Measurements from ENCODE around the gene TXLNG. TPM values are rescaled to one million over a fixed set of nuclear protein-coding genes. Genes with fewer than 3 reads are reported as not detected.

TXLNG gene
- total and polyA plus RNA-seq, 2 of the 13 experiments (the other 11 are each of a cell fraction or from before 2014, with no cell fraction given), result 13.1 to 15.5 TPM

- H4K20me1 ChIP-seq (ENCODE audit: insufficient read depth, low read length), result peaks cover 4% of the 10 kb centered on the region; the same call in 1 of the 2 replicates
- in situ Hi-C loops (cut with HindIII; ENCODE audit: extremely low pct_ligation_motif_present, low pct_unique_long_range_greater_than_20kb) (no loop called here), intact Hi-C loops (cut with micrococcal nuclease; ENCODE audit: unreplicated experiment) (loop anchor here (10.0 kb wide), 1 partner anchor 72 kb away; the partner anchor contains the start of genes CTPS2 and SYAP1)
- H3K27me3 ChIP-seq (ENCODE audit: control insufficient read depth in 1 of 2, insufficient read depth in 2 of 2, low read length in 2 of 2), result no peaks in the 10 kb centered on the region
- CTCF ChIA-PET (ENCODE audit: low intra/inter-chr PET ratio, low total read pairs), result no interaction called here
- FAIRE-seq (peak; percentile 12), ATAC-seq (peak; percentile 32), DNase-seq (ENCODE audit: low spot score) (no peak)
- H3K4me2 ChIP-seq (ENCODE audit: low read depth, low read length), result peak overlapping the region; percentile 76
- POLR2A ChIA-PET, result interaction anchor here (1.6 to 2.1 kb wide), 2 partner anchors 16 to 67 kb away, joined by 5 to 7 read pairs; partner anchors contain the start of gene SYAP1
- H3K9me3 ChIP-seq (ENCODE audit: low read length), result no peaks in the 10 kb centered on the region
- H3K27ac ChIP-seq (ENCODE audit: extremely low read length, insufficient read depth, low read length), result peak overlapping the region; percentile 74
- no peak overlapping the region for H2AFZ ChIP-seq (ENCODE audit: low read length)
- H3K4me1 ChIP-seq (ENCODE audit: insufficient read depth, low read length), result peaks cover 26% of the 10 kb centered on the region
- BruUV-seq (replicated peaks), result no TSS peak
- H3K4me3 ChIP-seq (replicated peaks in 1 of 3; ENCODE audit: insufficient read depth in 1 of 3, low read depth in 2 of 3, low read length in 3 of 3), result peak overlapping the region; percentile 63 to 84 (median 69)
- 1% methylated on average over 12 of the region's 73 CpGs for WGBS (ENCODE audit: low lambda C conversion rate)
- H3K36me3 ChIP-seq (replicated peaks in 1 of 2; ENCODE audit: control insufficient read depth in 1 of 2, insufficient read depth in 2 of 2, low read length in 2 of 2), result 0 out of 5 replicates have a peak, but pooled peaks cover 0 to 1% of the 10 kb centered on the region in 2 experiments
- H3K79me2 ChIP-seq (ENCODE audit: insufficient read depth, low read length), result peaks cover 39% of the 10 kb centered on the region
- peak overlapping the region; percentile 71; the same call in 1 of the 2 replicates for H3K9ac ChIP-seq (ENCODE audit: insufficient read depth, low read depth, low read length)
- TF ChIP-seq KLF15 (CRISPR knock-in tag; IDR thresholded peaks at IDR 0.05; ENCODE audit: borderline replicate concordance) (no peak), AGO1 (IDR thresholded peaks at IDR 0.05; ENCODE audit: low read depth, low read length, poor library complexity, severe bottlenecking) (peak; percentile 84), ZNF484 (CRISPR knock-in tag; IDR thresholded peaks at IDR 0.05; ENCODE audit: borderline replicate concordance, low read depth) (no peak), SMAD9 (CRISPR knock-in tag; IDR thresholded peaks at IDR 0.05) (no peak), THAP11 (CRISPR knock-in tag; IDR thresholded peaks at IDR 0.05) (no peak), TAF1 (CRISPR knock-in tag; IDR thresholded peaks at IDR 0.05) (no peak), RAD21 (CRISPR knock-in tag; IDR thresholded peaks at IDR 0.05) (no peak), JUND (CRISPR knock-in tag; IDR thresholded peaks at IDR 0.05) (no peak), ZBTB7A (CRISPR knock-in tag; IDR thresholded peaks at IDR 0.05) (no peak)
- TF ChIP-seq, protein P1, sequence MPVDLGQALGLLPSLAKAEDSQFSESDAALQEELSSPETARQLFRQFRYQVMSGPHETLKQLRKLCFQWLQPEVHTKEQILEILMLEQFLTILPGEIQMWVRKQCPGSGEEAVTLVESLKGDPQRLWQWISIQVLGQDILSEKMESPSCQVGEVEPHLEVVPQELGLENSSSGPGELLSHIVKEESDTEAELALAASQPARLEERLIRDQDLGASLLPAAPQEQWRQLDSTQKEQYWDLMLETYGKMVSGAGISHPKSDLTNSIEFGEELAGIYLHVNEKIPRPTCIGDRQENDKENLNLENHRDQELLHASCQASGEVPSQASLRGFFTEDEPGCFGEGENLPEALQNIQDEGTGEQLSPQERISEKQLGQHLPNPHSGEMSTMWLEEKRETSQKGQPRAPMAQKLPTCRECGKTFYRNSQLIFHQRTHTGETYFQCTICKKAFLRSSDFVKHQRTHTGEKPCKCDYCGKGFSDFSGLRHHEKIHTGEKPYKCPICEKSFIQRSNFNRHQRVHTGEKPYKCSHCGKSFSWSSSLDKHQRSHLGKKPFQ (CRISPR knock-in tag; IDR thresholded peaks at IDR 0.05; ENCODE audit: insufficient replicate concordance), result no peak
- TF ChIP-seq, protein P2, sequence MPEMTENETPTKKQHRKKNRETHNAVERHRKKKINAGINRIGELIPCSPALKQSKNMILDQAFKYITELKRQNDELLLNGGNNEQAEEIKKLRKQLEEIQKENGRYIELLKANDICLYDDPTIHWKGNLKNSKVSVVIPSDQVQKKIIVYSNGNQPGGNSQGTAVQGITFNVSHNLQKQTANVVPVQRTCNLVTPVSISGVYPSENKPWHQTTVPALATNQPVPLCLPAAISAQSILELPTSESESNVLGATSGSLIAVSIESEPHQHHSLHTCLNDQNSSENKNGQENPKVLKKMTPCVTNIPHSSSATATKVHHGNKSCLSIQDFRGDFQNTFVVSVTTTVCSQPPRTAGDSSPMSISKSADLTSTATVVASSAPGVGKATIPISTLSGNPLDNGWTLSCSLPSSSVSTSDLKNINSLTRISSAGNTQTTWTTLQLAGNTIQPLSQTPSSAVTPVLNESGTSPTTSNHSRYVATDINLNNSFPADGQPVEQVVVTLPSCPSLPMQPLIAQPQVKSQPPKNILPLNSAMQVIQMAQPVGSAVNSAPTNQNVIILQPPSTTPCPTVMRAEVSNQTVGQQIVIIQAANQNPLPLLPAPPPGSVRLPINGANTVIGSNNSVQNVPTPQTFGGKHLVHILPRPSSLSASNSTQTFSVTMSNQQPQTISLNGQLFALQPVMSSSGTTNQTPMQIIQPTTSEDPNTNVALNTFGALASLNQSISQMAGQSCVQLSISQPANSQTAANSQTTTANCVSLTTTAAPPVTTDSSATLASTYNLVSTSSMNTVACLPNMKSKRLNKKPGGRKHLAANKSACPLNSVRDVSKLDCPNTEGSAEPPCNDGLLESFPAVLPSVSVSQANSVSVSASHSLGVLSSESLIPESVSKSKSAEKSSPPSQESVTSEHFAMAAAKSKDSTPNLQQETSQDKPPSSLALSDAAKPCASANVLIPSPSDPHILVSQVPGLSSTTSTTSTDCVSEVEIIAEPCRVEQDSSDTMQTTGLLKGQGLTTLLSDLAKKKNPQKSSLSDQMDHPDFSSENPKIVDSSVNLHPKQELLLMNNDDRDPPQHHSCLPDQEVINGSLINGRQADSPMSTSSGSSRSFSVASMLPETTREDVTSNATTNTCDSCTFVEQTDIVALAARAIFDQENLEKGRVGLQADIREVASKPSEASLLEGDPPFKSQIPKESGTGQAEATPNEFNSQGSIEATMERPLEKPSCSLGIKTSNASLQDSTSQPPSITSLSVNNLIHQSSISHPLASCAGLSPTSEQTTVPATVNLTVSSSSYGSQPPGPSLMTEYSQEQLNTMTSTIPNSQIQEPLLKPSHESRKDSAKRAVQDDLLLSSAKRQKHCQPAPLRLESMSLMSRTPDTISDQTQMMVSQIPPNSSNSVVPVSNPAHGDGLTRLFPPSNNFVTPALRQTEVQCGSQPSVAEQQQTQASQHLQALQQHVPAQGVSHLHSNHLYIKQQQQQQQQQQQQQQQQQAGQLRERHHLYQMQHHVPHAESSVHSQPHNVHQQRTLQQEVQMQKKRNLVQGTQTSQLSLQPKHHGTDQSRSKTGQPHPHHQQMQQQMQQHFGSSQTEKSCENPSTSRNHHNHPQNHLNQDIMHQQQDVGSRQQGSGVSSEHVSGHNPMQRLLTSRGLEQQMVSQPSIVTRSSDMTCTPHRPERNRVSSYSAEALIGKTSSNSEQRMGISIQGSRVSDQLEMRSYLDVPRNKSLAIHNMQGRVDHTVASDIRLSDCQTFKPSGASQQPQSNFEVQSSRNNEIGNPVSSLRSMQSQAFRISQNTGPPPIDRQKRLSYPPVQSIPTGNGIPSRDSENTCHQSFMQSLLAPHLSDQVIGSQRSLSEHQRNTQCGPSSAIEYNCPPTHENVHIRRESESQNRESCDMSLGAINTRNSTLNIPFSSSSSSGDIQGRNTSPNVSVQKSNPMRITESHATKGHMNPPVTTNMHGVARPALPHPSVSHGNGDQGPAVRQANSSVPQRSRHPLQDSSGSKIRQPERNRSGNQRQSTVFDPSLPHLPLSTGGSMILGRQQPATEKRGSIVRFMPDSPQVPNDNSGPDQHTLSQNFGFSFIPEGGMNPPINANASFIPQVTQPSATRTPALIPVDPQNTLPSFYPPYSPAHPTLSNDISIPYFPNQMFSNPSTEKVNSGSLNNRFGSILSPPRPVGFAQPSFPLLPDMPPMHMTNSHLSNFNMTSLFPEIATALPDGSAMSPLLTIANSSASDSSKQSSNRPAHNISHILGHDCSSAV (CRISPR knock-in tag; IDR thresholded peaks at IDR 0.05; ENCODE audit: borderline replicate concordance), result no peak
- TF ChIP-seq, protein P3, sequence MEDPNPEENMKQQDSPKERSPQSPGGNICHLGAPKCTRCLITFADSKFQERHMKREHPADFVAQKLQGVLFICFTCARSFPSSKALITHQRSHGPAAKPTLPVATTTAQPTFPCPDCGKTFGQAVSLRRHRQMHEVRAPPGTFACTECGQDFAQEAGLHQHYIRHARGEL (CRISPR knock-in tag; IDR thresholded peaks at IDR 0.05), result no peak
These were observed 797 bp downstream of the TXLNG start for GRCh38 chrX:16786791-16787735.
